Nephron (organoid): Measurements from ENCODE around the gene SHKBP1.

Experiments used
- H3K27ac Mint-ChIP-seq, 3 experiments: 2 replicates each; pipeline ENCODE4 v1.8.0; 2020; ENCODE audit warnings: mixed read lengths in 3 of 3, mild to moderate bottlenecking in 2 of 3, moderate library complexity in 1 of 3
- H3K27me3 Mint-ChIP-seq: 2 replicates; pipeline ENCODE4 v1.8.0; 2021; ENCODE audit warnings: low read depth, mild to moderate bottlenecking, moderate library complexity, mixed read lengths
- H3K36me3 Mint-ChIP-seq: 2 replicates; pipeline ENCODE4 v1.8.0; 2020; ENCODE audit warnings: low read depth, mixed read lengths
- H3K4me1 Mint-ChIP-seq: 2 replicates; pipeline ENCODE4 v1.8.0; 2020; ENCODE audit warnings: mixed read lengths
- H3K4me3 Mint-ChIP-seq, 3 experiments: 2 replicates each; pipeline ENCODE4 v1.8.0; 2020; ENCODE audit warnings: mild to moderate bottlenecking in 3 of 3, mixed read lengths in 3 of 3, moderate library complexity in 2 of 3
- H3K9me3 Mint-ChIP-seq: 2 replicates; pipeline ENCODE4 v1.8.0; 2020; ENCODE audit warnings: mixed read lengths
- TF ChIP-seq, protein P1 (sequence below), 3 experiments: fragments of 200-600 bp; sonication (generic); IDR thresholded peaks; one replicate each; pipeline ENCODE4 v1.5.0; 2021; ENCODE audit warnings: antibody characterized with exemption in 3 of 3; ENCODE audit not compliant: unreplicated experiment in 3 of 3

Gene SHKBP1

DNA sequence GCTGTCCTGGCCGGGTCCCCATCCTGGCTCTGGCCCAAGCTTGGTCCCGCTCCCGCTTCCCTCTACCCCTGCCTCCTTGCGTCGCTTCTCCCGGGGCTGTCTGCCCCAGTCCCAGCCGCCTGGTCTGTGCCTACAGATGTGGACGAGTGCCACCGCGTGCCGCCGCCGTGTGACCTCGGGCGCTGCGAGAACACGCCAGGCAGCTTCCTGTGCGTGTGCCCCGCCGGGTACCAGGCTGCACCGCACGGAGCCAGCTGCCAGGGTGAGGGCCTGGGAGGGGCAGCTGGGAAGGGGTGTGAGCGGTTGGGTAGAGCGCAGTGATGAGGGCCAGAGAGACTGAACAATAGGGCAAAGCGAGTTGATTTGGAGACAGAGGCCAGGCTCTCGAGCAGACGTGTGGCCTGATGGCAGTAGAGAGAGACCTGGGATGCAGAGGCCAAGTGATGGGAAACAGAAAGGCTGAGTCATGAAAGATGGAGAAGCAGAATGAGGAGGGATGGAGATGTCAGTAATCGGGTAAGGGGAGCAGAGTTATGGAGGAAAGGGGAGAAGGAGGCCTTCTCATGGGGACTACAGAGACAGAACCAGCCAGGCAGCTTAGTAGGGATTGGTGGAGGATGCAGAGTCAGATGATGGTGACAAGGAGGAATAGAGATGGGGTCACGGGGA is 33.9 kb downstream of the SHKBP1 start:
- Mint-ChIP-seq H3K4me3 (peak overlapping the region; percentile 53 to 70 (median 69)), H3K36me3 (peaks cover 25% of the 10 kb centered on the region), H3K27me3 (peaks cover 40% of the 10 kb centered on the region), H3K27ac (peak overlapping the region; percentile 11 to 85 (median 41)), H3K4me1 (peaks cover 40% of the 10 kb centered on the region), H3K9me3 (no peaks in the 10 kb centered on the region)
- TF ChIP-seq, protein P1, sequence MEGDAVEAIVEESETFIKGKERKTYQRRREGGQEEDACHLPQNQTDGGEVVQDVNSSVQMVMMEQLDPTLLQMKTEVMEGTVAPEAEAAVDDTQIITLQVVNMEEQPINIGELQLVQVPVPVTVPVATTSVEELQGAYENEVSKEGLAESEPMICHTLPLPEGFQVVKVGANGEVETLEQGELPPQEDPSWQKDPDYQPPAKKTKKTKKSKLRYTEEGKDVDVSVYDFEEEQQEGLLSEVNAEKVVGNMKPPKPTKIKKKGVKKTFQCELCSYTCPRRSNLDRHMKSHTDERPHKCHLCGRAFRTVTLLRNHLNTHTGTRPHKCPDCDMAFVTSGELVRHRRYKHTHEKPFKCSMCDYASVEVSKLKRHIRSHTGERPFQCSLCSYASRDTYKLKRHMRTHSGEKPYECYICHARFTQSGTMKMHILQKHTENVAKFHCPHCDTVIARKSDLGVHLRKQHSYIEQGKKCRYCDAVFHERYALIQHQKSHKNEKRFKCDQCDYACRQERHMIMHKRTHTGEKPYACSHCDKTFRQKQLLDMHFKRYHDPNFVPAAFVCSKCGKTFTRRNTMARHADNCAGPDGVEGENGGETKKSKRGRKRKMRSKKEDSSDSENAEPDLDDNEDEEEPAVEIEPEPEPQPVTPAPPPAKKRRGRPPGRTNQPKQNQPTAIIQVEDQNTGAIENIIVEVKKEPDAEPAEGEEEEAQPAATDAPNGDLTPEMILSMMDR (IDR thresholded peaks at IDR 0.05; ENCODE audit: unreplicated experiment in 3 of 3): no peak

DNA sequence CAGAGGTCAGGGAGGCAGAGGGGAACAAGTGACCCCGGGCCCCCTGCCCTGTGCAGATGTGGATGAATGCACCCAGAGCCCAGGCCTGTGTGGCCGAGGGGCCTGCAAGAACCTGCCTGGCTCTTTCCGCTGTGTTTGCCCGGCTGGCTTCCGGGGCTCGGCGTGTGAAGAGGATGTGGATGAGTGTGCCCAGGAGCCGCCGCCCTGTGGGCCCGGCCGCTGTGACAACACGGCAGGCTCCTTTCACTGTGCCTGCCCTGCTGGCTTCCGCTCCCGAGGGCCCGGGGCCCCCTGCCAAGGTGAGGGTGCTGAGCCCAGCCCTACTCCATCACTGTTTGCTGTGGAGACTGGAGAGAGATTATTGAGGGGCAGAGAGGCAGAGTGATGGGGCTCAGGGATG is 34.4 kb downstream of the SHKBP1 start:
- H3K27me3 Mint-ChIP-seq: peaks cover 35% of the 10 kb centered on the region
- TF ChIP-seq, protein P1 (IDR thresholded peaks at IDR 0.05; ENCODE audit: unreplicated experiment in 3 of 3): no peak
- peak overlapping the region in 2 of 3 experiments; percentile 11 to 41 for H3K27ac Mint-ChIP-seq
- peak overlapping the region; percentile 2 to 64 (median 46) for H3K4me3 Mint-ChIP-seq
- H3K4me1 Mint-ChIP-seq: peaks cover 39% of the 10 kb centered on the region
- peaks cover 29% of the 10 kb centered on the region for H3K36me3 Mint-ChIP-seq
- H3K9me3 Mint-ChIP-seq: no peaks in the 10 kb centered on the region

DNA sequence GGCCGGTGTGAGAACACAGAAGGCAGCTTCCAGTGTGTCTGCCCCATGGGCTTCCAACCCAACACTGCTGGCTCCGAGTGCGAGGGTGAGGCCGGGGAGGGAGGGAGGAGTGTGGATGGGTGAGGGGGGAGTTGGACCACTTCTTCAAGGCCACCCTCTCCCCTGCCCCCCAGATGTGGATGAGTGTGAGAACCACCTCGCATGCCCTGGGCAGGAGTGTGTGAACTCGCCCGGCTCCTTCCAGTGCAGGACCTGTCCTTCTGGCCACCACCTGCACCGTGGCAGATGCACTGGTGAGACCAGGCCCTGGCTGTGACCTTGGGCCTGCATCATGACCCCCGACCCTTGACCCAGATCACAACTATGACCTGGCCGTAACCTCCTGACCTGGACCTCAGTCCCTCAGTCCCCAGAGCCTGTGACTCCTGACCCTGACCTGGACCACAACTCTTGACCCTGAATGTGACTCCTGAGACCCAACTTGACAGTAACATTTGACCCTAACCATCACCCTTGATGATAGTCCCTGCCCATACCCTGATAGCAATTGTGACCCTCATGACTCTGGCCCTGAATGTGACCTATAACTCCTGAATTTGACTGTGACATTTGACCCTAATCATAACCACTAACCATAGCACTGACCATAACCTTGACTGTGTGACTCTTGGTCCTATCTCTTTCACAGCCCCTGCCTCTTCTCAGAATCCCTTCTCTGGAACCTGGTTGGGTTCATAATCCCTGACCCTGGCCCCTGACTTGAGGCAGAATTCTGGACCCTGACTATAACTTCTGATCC is 35.4 kb downstream of the SHKBP1 start:
- Mint-ChIP-seq H3K4me3 (peak overlapping the region; percentile 45 to 95 (median 90)), H3K27me3 (peaks cover 33% of the 10 kb centered on the region), H3K9me3 (no peaks in the 10 kb centered on the region), H3K4me1 (peaks cover 34% of the 10 kb centered on the region), H3K27ac (peak overlapping the region in 1 of 3 experiments; percentile 47), H3K36me3 (peaks cover 34% of the 10 kb centered on the region)
- TF ChIP-seq, protein P1 (IDR thresholded peaks at IDR 0.05; ENCODE audit: unreplicated experiment in 3 of 3): no peak

DNA sequence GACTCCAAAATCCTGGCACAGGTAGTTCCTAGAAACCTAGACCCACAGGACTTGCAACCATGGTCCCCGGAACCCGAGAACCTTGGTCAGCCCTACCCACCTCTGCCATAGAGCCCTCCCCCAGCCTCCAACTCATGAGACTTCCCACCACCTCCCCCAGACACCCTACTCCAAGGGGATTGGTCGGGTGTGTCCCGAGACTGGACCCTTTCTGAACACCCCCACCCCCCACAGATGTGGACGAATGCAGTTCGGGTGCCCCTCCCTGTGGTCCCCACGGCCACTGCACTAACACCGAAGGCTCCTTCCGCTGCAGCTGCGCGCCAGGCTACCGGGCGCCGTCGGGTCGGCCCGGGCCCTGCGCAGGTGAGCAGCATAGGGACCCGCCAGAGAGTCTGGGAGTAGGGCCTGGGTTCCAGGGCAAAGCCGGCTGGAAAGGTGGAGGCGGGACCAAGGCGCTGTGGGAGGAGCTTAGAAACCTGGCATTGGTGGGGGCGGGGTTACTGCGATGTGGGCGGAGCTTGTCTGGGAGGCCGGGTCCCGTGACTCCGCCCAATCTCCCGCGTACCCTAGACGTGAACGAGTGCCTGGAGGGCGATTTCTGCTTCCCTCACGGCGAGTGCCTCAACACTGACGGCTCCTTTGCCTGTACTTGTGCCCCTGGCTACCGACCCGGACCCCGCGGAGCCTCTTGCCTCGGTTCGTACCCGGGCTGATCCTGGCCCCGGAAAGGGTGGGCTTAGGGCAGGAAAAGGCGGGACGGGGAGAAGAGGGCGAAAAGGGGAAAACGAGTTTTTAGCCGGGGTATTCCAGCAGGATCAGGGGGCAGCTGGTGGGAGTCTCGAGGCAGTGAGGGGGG is 36.4 kb downstream of the SHKBP1 start:
- H3K27ac Mint-ChIP-seq: peak overlapping the region; percentile 91 to 97 (median 96)
- peaks cover 27% of the 10 kb centered on the region for H3K4me1 Mint-ChIP-seq
- peaks cover 39% of the 10 kb centered on the region for H3K36me3 Mint-ChIP-seq
- H3K9me3 Mint-ChIP-seq: no peaks in the 10 kb centered on the region
- H3K4me3 Mint-ChIP-seq: peak overlapping the region; percentile 87 to 95 (median 90)
- TF ChIP-seq, protein P1 (IDR thresholded peaks at IDR 0.05; ENCODE audit: unreplicated experiment in 3 of 3): no peak
- peaks cover 27% of the 10 kb centered on the region for H3K27me3 Mint-ChIP-seq

DNA sequence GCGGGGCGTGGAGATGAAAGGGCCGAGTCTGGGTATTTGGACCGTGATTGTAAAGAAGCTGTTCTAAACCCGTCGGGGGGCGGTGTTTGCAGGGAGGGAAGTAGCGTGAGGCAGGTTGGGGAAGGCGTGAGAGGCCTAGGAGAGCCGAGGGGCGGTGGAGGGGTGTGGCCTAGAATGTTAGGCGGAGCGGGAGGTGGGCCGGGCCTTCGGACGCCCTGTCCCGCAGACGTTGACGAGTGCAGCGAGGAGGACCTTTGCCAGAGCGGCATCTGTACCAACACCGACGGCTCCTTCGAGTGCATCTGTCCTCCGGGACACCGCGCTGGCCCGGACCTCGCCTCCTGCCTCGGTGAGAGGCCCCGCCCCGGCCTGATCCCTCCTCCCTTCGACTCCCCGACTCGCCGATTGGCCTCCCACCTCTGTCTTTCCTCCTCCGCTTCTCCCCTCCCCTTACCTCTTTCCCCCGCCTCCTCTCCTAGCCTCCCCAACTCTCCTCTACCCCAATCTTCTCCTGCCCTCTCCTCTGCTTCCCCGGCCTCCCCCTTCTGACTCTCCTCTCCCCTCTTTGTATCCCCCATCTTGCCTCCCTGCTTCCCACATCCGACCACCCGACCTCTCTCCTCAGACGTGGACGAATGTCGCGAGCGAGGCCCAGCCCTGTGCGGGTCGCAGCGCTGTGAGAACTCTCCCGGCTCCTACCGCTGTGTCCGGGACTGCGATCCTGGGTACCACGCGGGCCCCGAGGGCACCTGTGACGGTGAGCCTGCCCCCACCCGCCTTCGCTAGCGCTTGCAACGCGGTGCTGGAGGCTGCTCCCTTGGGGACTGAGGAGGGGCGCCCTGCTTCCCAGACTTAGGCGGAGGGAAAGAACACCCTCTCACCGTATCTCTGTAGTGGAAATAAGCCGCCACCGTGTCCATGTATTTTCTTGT is 37.3 kb downstream of the SHKBP1 start:
- TF ChIP-seq, protein P1 (IDR thresholded peaks at IDR 0.05; ENCODE audit: unreplicated experiment in 3 of 3): no peak
- peak overlapping the region; percentile 91 to 97 (median 96) for H3K27ac Mint-ChIP-seq
- H3K36me3 Mint-ChIP-seq: peaks cover 41% of the 10 kb centered on the region
- peak overlapping the region; percentile 87 to 95 (median 90) for H3K4me3 Mint-ChIP-seq
- peaks cover 22% of the 10 kb centered on the region for H3K27me3 Mint-ChIP-seq
- H3K9me3 Mint-ChIP-seq: no peaks in the 10 kb centered on the region
- peaks cover 24% of the 10 kb centered on the region for H3K4me1 Mint-ChIP-seq
